22Rv1 (cell line): Measurements from ENCODE around the gene MAP4K3.
"Not testable (repeated sequence)": the region's sequence is repeated elsewhere in the genome, so short reads cannot be mapped to it uniquely, and the experiment has no call there.

ENCODE experiments used
- H3K27ac ChIP-seq: fragments of 450-650 bp; 2 replicates; pipeline ENCODE4 v1.5.1; 2017
- CTCF ChIP-seq: fragments of 450-650 bp; IDR thresholded peaks from 2 replicates; pipeline ENCODE4 v1.5.1; 2017; ENCODE audit warnings: mild to moderate bottlenecking
- ZFX ChIP-seq: fragments of 450-650 bp; IDR thresholded peaks from 2 replicates; pipeline ENCODE4 v1.6.1; 2017; ENCODE audit warnings: antibody characterized with exemption, borderline replicate concordance

Gene MAP4K3

GRCh38 chr2:39368846-39369245, 68.2 kb downstream of the MAP4K3 start:
- H3K27ac ChIP-seq: no peak overlapping the region
- no peak for TF ChIP-seq CTCF

- H3K27ac ChIP-seq: no peak overlapping the region
- TF ChIP-seq CTCF: no peak
- no peak for TF ChIP-seq ZFX
Measured at GRCh38 chr2:39368376-39368775, 68.7 kb downstream of the MAP4K3 start.

- H3K27ac ChIP-seq: no peak overlapping the region
- TF ChIP-seq CTCF: no peak
- no peak for TF ChIP-seq ZFX
Measured at GRCh38 chr2:39362595-39362994, 74.5 kb downstream of the MAP4K3 start.

- H3K27ac ChIP-seq: no peak overlapping the region
- TF ChIP-seq CTCF: no peak
Measured at GRCh38 chr2:39361511-39361910, 75.6 kb downstream of the MAP4K3 start.

DNA sequence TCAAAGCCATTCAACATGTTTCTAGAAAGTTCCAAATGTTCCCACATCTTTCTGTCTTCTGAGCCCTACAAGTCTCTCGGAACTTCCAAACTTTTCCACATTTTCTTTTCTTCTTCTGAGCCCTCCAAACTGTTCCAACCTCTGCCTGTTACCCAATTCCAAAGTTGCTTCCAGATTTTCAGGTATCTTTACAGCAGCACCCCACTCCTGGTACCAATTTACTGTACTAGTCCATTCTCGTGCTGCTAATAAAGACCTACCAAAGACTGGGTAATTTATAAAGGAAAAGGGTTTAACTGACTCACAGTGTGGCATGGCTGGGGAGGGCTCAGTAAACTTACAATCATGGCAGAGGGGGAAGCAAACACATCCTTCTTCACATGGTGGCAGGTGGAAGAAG, 76.7 kb downstream of the MAP4K3 start:
- H3K27ac ChIP-seq: not testable (repeated sequence)

GRCh38 chr2:39359453-39360038, 77.5 kb downstream of the MAP4K3 start:
- no peak for TF ChIP-seq ZFX
- H3K27ac ChIP-seq: no peak overlapping the region

DNA sequence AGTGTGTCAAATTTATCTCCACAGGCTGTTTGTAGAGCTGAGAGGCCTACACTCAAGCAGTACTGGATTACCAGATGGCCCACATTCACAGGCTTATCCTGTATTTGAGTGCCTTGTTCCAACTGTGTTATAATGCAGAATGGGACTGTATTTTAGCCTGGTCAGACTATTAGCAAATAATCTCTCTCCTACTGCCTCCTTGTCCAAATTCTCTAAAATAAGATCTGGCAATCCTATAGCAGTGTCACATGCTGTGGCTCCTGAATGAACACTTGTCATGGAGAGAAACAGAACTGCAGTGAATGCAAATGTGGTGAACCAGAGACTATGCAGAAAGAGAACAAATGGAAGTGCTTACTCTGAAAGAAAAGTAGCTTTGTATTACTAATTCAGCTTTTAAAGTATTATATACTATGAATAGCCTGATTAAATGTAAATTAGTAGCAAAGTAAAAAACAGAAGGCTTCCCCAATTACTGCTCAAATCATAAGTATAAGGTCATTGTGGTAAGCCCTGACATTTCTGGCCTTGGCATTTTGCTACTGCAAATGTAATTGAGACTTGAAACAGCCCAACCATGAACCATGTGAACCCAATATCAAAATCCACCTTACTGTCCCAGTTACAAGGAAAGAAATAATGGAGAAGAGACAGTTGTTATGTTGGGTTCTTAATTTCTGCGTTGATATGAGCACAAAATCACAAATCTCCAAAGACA, 80.0 kb downstream of the MAP4K3 start:
- H3K27ac ChIP-seq: no peak overlapping the region
- TF ChIP-seq ZFX (no peak), CTCF (no peak)

DNA sequence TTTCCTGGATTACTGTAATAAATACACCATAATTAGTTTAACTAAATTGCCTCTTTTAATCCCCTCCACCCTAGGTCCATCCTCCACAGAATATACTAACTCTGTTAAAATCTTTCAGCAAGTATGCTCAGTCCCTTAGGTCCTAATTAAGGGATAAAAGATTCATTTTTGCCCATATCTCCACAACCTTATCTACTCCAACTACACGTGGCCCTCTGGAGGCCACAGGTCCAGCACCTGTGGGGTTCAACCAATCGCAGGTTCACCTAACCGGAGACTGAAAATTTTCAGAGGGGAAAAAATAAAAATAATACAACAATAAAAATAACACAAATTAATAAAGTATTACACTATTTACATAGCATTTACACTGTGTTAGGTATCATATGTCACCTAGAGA, 86.4 kb downstream of the MAP4K3 start:
- H3K27ac ChIP-seq: no peak overlapping the region
- TF ChIP-seq ZFX (no peak), CTCF (no peak)
